COLO668 (cell line): ENCODE measurements around the gene RPS6KA4.

Experiments used
- DNase-seq: peaks from one replicate; lab custom pipeline; 2025; ENCODE audit not compliant: unreplicated experiment; lab: John Stamatoyannopoulos, UW

Gene RPS6KA4

GRCh38 chr11:64384981-64385944, 26.3 kb downstream of the RPS6KA4 start:
- no peak for DNase-seq

- no peak for DNase-seq
Observed at GRCh38 chr11:64385945-64386704, 27.2 kb downstream of the RPS6KA4 start.

GRCh38 chr11:64387916-64388315, 29.0 kb downstream of the RPS6KA4 start:
- DNase-seq = no peak

GRCh38 chr11:64388894-64389293, 29.9 kb downstream of the RPS6KA4 start:
- DNase-seq = no peak

DNA sequence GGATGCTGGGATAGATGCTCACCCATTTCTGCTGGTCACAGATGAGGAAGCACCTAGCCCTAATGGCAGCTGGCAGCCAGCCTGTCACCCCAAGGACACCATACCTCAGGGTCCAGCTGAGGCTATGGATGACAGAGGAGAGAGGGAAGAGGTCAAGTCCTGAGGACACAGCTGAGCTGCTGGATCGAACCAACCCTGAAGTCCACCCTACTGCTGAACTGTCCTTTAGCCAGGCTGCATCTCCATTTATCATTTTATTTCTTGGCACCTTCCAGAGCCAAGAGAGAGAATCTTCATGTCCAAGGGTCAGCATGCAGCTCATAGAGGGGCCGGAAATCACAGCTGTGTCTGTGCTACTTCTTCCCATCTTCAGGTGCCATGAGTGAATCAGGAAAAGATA, 30.9 kb downstream of the RPS6KA4 start:
- no peak for DNase-seq

GRCh38 chr11:64390558-64390957, 31.6 kb downstream of the RPS6KA4 start:
- DNase-seq = no peak

GRCh38 chr11:64391839-64392238, 32.9 kb downstream of the RPS6KA4 start:
- no peak for DNase-seq

DNA sequence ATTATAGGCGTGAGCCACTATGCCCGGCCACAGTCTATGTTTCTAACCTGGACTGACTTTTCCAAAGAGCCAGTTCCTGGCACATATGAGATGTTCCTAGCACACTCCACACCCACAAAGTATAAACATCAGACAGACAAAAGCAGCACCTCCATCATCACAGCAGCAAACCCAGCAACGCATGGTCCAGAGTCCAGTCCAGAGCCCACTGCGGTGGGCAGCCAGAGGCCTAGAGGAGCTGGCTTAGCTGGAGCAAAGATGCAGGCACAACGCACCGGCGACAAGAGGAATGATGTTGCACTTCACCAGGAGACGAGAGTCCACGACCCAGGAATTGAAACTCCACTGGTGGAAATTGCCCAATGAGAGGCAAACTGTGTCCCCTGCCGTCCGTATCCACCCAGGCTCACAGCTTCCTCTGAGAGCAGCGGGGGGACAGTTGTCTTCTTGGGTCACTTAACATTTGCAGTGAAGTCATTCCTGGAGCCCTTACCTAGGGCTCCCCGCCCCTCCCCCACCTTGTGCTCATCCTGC, 36.6 kb downstream of the RPS6KA4 start:
- no peak for DNase-seq

- no peak for DNase-seq
Observed at GRCh38 chr11:64396079-64396591, 37.2 kb downstream of the RPS6KA4 start.

DNA sequence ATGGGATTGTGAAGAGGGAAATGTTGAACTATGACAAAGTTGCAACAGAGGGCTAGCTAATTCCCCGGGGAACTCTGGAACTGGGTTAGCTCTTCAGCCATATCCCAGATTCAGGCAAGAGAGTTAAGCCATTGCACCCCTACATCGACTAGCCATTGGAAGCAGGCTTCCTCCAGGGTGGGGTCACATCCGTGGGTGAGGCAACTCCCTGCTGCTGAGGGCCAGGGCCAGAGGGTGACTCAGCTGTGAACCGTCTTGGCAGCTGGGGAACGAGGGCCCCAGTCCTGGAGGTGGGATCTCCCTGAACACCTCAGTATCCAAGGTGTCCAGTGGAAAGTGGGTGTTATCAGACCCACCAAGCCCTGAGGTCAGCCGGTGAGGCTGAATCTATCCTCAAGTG, 41.1 kb downstream of the RPS6KA4 start:
- DNase-seq = no peak

- DNase-seq = no peak
Observed at GRCh38 chr11:64400667-64401066, 41.7 kb downstream of the RPS6KA4 start.

GRCh38 chr11:64401775-64402174, 42.8 kb downstream of the RPS6KA4 start:
- DNase-seq = no peak

DNA sequence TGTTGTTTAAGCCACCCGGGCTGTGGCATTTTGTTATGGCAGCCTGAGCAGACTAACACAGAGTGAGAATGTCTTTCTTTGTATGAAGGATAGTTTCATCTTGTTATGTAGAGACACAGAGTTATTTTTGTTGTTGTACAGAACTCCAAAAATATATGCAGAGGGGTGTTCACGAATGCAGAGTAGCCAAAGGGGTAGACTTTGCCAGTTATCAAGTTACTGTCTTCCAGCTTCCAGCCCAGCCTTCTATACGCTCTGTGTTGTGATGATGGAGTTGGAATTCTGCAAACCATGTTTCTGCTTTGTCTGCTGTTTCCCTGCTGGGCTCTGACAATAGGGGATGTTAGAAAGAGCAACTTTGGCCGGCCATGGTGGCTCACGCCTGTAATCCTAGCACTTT, 44.1 kb downstream of the RPS6KA4 start:
- no peak for DNase-seq

DNA sequence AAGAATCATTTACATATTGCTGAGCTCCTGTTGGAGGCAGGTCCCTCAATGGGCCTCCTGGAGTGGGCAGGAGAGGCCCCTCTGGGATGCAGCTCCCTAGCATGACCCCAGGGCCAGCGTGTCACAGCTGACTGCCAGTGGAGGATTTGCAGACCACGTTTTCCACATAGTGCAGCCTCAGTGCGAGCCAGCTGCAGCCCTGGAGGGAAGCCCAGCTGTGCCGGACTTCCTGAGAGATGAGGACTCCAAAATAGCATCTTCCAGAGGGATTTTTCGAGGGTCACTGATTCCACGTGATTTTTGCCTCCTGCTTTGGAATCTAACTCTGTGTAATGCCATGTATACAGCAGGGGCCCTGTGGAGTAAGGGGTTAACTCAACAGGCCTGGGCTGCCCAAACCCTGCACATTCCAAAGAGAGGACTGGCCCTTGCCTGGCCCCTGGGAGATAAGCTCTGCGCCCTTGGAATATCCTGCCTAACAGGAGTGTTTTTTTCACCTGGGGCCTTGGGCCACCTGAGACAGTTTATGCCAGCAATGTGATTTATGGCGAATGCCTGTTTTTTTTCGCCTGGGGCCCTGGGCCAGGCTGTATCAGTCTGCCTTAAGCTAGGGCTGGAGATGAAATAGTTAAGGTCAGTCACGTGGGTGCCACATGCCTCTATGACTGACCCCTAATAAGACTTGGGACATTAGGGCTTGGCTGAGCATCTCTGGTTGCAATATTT, 47.4 kb downstream of the RPS6KA4 start:
- no peak for DNase-seq

- DNase-seq = no peak
Observed at GRCh38 chr11:64407221-64407620, 48.3 kb downstream of the RPS6KA4 start.

- DNase-seq = no peak
Observed at GRCh38 chr11:64407630-64408029, 48.7 kb downstream of the RPS6KA4 start.

GRCh38 chr11:64409278-64409677, 50.3 kb downstream of the RPS6KA4 start:
- DNase-seq = no peak

DNA sequence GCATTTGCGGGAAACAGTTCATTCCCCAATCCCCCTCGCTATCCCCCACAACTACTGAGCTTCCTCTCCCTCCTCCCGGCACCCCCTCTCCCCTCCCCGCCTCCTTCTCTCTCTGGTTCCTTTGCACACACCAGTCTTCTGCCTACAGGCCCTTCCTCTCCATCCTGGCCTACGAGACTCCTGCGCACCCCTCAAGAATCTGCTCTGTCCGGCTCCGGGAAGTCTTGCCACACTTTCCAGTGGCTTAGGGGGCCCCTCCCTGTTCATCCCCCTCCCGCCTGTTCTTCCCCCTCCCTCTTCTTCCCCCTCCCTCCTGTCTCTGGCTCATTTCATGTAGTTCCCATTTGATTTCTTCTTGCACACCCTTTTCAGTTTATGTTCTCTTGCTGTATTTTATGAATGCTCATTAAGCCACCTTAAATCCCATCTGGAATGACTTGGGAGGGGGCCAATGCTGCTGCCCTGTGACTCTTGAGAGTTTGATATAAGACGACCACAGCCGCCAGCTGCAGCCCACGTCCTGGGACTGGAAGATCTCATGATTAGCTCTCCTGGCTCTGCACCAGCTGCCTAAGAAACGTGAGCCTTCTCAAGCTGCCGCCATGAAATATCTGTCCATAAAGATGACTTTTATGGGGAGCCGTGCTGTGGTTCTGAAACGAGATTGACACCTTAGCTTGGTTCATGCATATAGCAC, 50.9 kb downstream of the RPS6KA4 start:
- no peak for DNase-seq

GRCh38 chr11:64410404-64410734, 51.4 kb downstream of the RPS6KA4 start:
- no peak for DNase-seq

GRCh38 chr11:64413417-64413816, 54.5 kb downstream of the RPS6KA4 start:
- DNase-seq = no peak
